Lower leg skin (tissue), 4 donors: ENCODE measurements around the gene ACOXL. TPM values are rescaled to one million over a fixed set of nuclear protein-coding genes. Genes with fewer than 3 reads are reported as not detected.

ENCODE experiments used
- DNase-seq, 2 donors: peaks; one replicate each; pipeline ENCODE4 v3.0.0-alpha.2; 2019; ENCODE audit warnings: low spot score in 2 of 2
- H3K4me3 ChIP-seq: fragments of 200-600 bp; sonication (generic); 2 replicates; pipeline ENCODE4 v1.5.1; 2017; ENCODE audit warnings: mild to moderate bottlenecking, low read depth; ENCODE audit not compliant: poor library complexity, severe bottlenecking
- POLR2A ChIP-seq, 2 donors: fragments of 450-650 bp; IDR thresholded peaks; one replicate each; pipeline ENCODE4 v1.6.1; 2016 to 2017; ENCODE audit warnings: antibody characterized with exemption in 2 of 2, mild to moderate bottlenecking in 1 of 2, moderate library complexity in 1 of 2
- WGBS, 2 donors: methylation state at CpG; one replicate each; pipeline ENCODE4 v1.1.5; 2018; 5-methylcytosine and 5-hydroxymethylcytosine counted together
- intact Hi-C: fragments of 100-400 bp; cut with DNase I; formaldehyde crosslinking; loops from one replicate; pipeline ENCODE4 v1.15.0; 2023; ENCODE audit warnings: low total_unique reads
- total RNA-seq, 4 donors: library from RNA; depleted of rRNA; stranded (reverse); fragments of >200 nt; gene quantifications; one replicate each; pipeline ENCODE4 v1.1.0, GENCODE V29; 2016
- TF ChIP-seq, protein P1 (sequence below), 3 donors: fragments of 450-650 bp; IDR thresholded peaks; one replicate each; pipeline ENCODE4 v1.5.1; 2016; ENCODE audit warnings: antibody characterized with exemption in 3 of 3, mild to moderate bottlenecking in 3 of 3, moderate library complexity in 2 of 3

ACOXL gene
- total RNA-seq, 4 donors from 2014 or later, result not detected

DNA sequence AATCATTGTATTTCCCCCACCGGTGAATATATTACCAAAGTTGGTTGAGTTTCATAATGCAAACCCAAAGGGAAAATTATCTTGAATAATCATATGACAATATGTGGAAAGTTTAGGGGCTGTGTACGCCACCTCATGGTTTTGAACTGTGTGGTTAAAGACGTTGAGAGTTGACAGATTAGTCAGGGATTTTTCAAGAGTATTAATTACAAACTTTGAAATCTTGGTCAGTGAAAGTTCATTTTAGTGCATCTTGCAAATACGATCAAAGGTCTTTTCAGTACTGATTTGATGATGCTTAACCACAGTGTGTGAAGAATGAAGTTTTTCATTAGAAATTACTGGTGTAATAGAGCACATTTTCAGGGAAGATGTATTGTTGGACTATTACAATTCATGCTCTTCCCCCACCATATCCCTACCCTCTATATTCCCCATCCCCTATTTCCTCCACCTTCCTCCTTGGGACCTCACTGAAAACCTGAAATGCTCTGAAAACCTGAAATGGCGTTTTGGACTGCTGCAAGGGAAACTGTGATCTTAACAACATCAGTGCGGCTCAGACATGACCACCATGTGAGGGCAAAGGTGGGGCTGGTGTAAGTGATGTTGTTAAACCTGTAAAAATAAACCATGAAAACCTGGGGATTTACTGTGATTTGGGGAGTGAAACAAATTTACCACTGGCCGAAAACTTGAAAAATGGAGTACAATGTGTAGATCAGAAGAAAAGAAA lies 383.8 kb downstream of the ACOXL start:
- intact Hi-C loops, result no loop called here
- H3K4me3 ChIP-seq, result no peak overlapping the region
- DNase-seq, result no peak
- WGBS, 2 donors, result 53 to 70% methylated on average over 7 of the region's 7 CpGs
- TF ChIP-seq, protein P1, sequence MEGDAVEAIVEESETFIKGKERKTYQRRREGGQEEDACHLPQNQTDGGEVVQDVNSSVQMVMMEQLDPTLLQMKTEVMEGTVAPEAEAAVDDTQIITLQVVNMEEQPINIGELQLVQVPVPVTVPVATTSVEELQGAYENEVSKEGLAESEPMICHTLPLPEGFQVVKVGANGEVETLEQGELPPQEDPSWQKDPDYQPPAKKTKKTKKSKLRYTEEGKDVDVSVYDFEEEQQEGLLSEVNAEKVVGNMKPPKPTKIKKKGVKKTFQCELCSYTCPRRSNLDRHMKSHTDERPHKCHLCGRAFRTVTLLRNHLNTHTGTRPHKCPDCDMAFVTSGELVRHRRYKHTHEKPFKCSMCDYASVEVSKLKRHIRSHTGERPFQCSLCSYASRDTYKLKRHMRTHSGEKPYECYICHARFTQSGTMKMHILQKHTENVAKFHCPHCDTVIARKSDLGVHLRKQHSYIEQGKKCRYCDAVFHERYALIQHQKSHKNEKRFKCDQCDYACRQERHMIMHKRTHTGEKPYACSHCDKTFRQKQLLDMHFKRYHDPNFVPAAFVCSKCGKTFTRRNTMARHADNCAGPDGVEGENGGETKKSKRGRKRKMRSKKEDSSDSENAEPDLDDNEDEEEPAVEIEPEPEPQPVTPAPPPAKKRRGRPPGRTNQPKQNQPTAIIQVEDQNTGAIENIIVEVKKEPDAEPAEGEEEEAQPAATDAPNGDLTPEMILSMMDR (IDR thresholded peaks at IDR 0.05), result no peak
- TF ChIP-seq POLR2A (IDR thresholded peaks at IDR 0.05), result no peak

DNA sequence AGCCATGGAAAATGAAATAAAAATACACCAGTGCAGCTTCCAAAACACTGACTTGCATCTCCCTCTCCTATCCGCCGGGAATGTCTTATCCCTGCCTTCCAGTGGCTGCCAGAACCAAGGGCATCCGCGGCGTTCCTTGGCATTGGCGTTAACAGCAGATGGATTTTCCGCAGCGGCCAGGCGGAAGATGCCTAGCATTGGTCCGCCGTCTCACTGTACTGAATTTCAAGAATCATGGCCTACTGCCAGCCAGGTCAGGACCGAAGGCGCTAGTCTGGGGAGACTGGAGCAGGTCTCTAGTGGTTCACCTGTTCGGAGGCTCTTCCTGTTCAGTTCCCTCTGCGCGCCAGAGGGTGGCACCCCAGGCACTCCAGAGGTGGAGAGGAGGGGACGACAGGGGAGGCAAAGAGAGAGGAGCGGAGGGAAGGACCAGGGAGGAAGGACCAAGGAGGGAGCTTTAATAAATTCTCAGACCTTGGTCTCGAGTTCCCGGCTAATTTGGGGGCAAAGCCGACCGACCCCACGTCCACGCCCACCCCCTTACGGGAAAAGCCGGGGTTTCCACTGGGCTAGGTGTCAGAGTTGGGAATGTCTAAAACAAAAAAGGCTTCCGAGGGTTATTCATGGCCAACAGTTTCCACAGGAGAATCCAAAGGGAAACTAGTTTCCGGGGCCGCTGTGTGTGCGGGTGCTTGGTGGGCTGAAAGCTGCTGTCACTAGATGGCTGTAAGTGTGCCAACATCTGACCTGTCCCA lies 384.6 kb downstream of the ACOXL start:
- 3 to 4% methylated on average over 30 of the region's 30 CpGs for WGBS, 2 donors
- intact Hi-C loops, result no loop called here
- DNase-seq, result peak; percentile 65 to 92
- TF ChIP-seq POLR2A (IDR thresholded peaks at IDR 0.05), result no peak
- TF ChIP-seq, protein P1 (IDR thresholded peaks at IDR 0.05), result peak in 1 of 3 donors; percentile 80
- H3K4me3 ChIP-seq, result no peak overlapping the region

- no peak overlapping the region for H3K4me3 ChIP-seq
- 4 to 5% methylated on average over 32 to 36 of the region's 64 CpGs for WGBS, 2 donors
- intact Hi-C loops, result no loop called here
- DNase-seq, result peak in 1 of 2 donors; percentile 88
- TF ChIP-seq, protein P1 (IDR thresholded peaks at IDR 0.05), result no peak
- TF ChIP-seq POLR2A (IDR thresholded peaks at IDR 0.05), result no peak
Observed at GRCh38 chr2:111117598-111118480, 385.5 kb downstream of the ACOXL start.

- DNase-seq, result peak in 1 of 2 donors; percentile 88
- TF ChIP-seq POLR2A (IDR thresholded peaks at IDR 0.05), result no peak
- TF ChIP-seq, protein P1 (IDR thresholded peaks at IDR 0.05), result no peak
- 15 to 22% methylated on average over 25 to 33 of the region's 33 CpGs for WGBS, 2 donors
- intact Hi-C loops, result no loop called here
- H3K4me3 ChIP-seq, result no peak overlapping the region
Observed at GRCh38 chr2:111118481-111118980, 386.2 kb downstream of the ACOXL start.

GRCh38 chr2:111118981-111119821 lies 386.8 kb downstream of the ACOXL start:
- no peak overlapping the region for H3K4me3 ChIP-seq
- 17 to 20% methylated on average over 68 to 76 of the region's 76 CpGs for WGBS, 2 donors
- no peak for DNase-seq
- intact Hi-C loops, result no loop called here
- TF ChIP-seq POLR2A (IDR thresholded peaks at IDR 0.05), result no peak
- TF ChIP-seq, protein P1 (IDR thresholded peaks at IDR 0.05), result no peak
